HCT116 (cell line): ENCODE measurements around the gene TGDS. TPM values are rescaled to one million over a fixed set of nuclear protein-coding genes. Genes with fewer than 3 reads are reported as not detected.

Source experiments
- ATAC-seq: fragments of 200-7000 bp; cut with Tn5 transposase; 2 replicates; pipeline ENCODE4 v1.9.1; 2020; ENCODE audit warnings: mild to moderate bottlenecking, moderate library complexity
- BruUV-seq: library from RNA; stranded (reverse); fragments of 400-500 nt; replicated peaks from 2 replicates; lab custom pipeline; 2021; lab: Mats Ljungman, UMichigan
- CTCF ChIA-PET: fragments of 300-600 bp; sonication (Branson Sonifier 250); formaldehyde crosslinking; loops from one replicate; lab custom pipeline; 2021; ENCODE audit warnings: antibody characterized with exemption; lab: Charles Lee
- POLR2A ChIA-PET: fragments of 300-600, 350-600 bp; sonication (Branson Sonifier 250); formaldehyde crosslinking; loops from one replicate; lab custom pipeline; 2021; ENCODE audit warnings: antibody characterized with exemption; lab: Charles Lee
- RAD21 ChIA-PET, 2 experiments: fragments of 300-600 bp; sonication (Branson Sonifier 250); formaldehyde crosslinking; loops; one replicate each; lab custom pipeline; 2023; ENCODE audit warnings: low total read pairs in 2 of 2; ENCODE audit not compliant: uncharacterized antibody in 2 of 2, unreplicated experiment in 2 of 2, low non-redundant PET in 1 of 2; lab: Charles Lee
- DNase-seq: peaks from one replicate; pipeline ENCODE4 v3.0.0-alpha.2; 2010; ENCODE audit warnings: low read depth, low spot score
- H2AFZ ChIP-seq: fragments of 200-600 bp; shearing (Covaris generic), sonication (generic); 2 replicates; pipeline ENCODE4 v1.6.1; 2017; ENCODE audit warnings: low read depth, mixed run types, mixed read lengths, antibody characterized with exemption, low read length; ENCODE audit not compliant: poor library complexity, severe bottlenecking
- H3K27ac ChIP-seq: 2 replicates; pipeline ENCODE4 v1.5.1; 2012; ENCODE audit warnings: low read depth, low read length
- H3K27me3 ChIP-seq: fragments of 200-600 bp; sonication (generic); 2 replicates; pipeline ENCODE4 v1.6.1; 2016; ENCODE audit warnings: mixed run types, low read length, mixed read lengths; ENCODE audit not compliant: insufficient read depth
- H3K36me3 ChIP-seq, 2 experiments: fragments of 200-500 bp in 1 of 2; fragments of 200-600 bp in 1 of 2; sonication (Bioruptor generic) in 1 of 2; sonication (generic) in 1 of 2; 2 replicates each; pipeline versions ENCODE4 v1.5.1 to v1.6.1; 2014 to 2016; ENCODE audit warnings: low read length in 2 of 2, inconsistent platforms in 1 of 2, mixed read lengths in 1 of 2, mixed run types in 1 of 2; ENCODE audit not compliant: insufficient read depth in 2 of 2, control insufficient read depth in 1 of 2
- H3K4me1 ChIP-seq, 2 experiments: fragments of 200-600 bp in 1 of 2; sonication (generic) in 1 of 2; 2 replicates each; pipeline versions ENCODE4 v1.5.1 to v1.6.1; 2012 to 2017; ENCODE audit warnings: low read length in 2 of 2, inconsistent platforms in 1 of 2, mild to moderate bottlenecking in 1 of 2, mixed read lengths in 1 of 2, mixed run types in 1 of 2, moderate library complexity in 1 of 2; ENCODE audit not compliant: insufficient read depth in 2 of 2, control insufficient read depth in 1 of 2
- H3K4me2 ChIP-seq: fragments of 200-600 bp; sonication (generic); 2 replicates; pipeline ENCODE4 v1.6.1; 2017; ENCODE audit warnings: mixed run types, low read length, mixed read lengths
- H3K4me3 ChIP-seq, 2 experiments: fragments of 200-600 bp in 1 of 2; sonication (generic) in 1 of 2; replicated peaks in 1 of 2; 2 replicates each; pipeline ENCODE4 v1.5.1; 2011 to 2016; ENCODE audit warnings: low read length in 2 of 2, control low read depth in 1 of 2, low read depth in 1 of 2, mild to moderate bottlenecking in 1 of 2, mixed read lengths in 1 of 2, mixed run types in 1 of 2
- H3K79me2 ChIP-seq: fragments of 200-600 bp; sonication (generic); 2 replicates; pipeline ENCODE4 v1.6.1; 2017; ENCODE audit warnings: mild to moderate bottlenecking, mixed run types, low read length, moderate library complexity, mixed read lengths; ENCODE audit not compliant: insufficient read depth
- H3K9ac ChIP-seq: fragments of 200-600 bp; sonication (generic); 2 replicates; pipeline ENCODE4 v1.6.1; 2016; ENCODE audit warnings: low read length, mixed read lengths
- H3K9me2 ChIP-seq: fragments of 200-600 bp; sonication (generic), shearing (Covaris generic); 2 replicates; pipeline ENCODE4 v1.6.1; 2017; ENCODE audit warnings: mixed run types, mild to moderate bottlenecking, moderate library complexity; ENCODE audit not compliant: insufficient read depth
- H3K9me3 ChIP-seq, 2 experiments: fragments of 200-500 bp in 1 of 2; fragments of 200-600 bp in 1 of 2; sonication (Bioruptor generic) in 1 of 2; sonication (generic) in 1 of 2; 2 replicates each; pipeline ENCODE4 v1.6.1; 2014 to 2017; ENCODE audit warnings: low read length in 2 of 2, mixed read lengths in 2 of 2, inconsistent platforms in 1 of 2, low read depth in 1 of 2, mild to moderate bottlenecking in 1 of 2, mixed run types in 1 of 2, moderate library complexity in 1 of 2; ENCODE audit not compliant: control insufficient read depth in 1 of 2, insufficient read depth in 1 of 2
- H4K20me1 ChIP-seq: fragments of 200-600 bp; sonication (generic), shearing (Covaris generic); 2 replicates; pipeline ENCODE4 v1.6.1; 2017; ENCODE audit warnings: mixed run types, mild to moderate bottlenecking, moderate library complexity; ENCODE audit not compliant: insufficient read depth
- ATF3 ChIP-seq: IDR thresholded peaks from 2 replicates; pipeline ENCODE4 v1.6.1; 2012
- CEBPB ChIP-seq: IDR thresholded peaks from 2 replicates; pipeline ENCODE4 v1.6.1; 2012; ENCODE audit warnings: low read depth
- CTCF ChIP-seq, 3 experiments: fragments of 200-600 bp in 1 of 3; sonication (generic) in 1 of 3; IDR thresholded peaks in 2 of 3; conservative IDR thresholded peaks in 1 of 3; 2 replicates each; pipeline ENCODE4 v1.5.1; 2012 to 2017; ENCODE audit warnings: low read depth in 2 of 3, low read length in 2 of 3, antibody characterized with exemption in 1 of 3, borderline replicate concordance in 1 of 3, control low read depth in 1 of 3, mild to moderate bottlenecking in 1 of 3, mixed read lengths in 1 of 3, mixed run types in 1 of 3, moderate library complexity in 1 of 3; ENCODE audit not compliant: insufficient read depth in 1 of 3
- EGR1 ChIP-seq: IDR thresholded peaks from 2 replicates; pipeline ENCODE4 v1.6.1; 2012; ENCODE audit warnings: low read depth
- FOSL1 ChIP-seq: IDR thresholded peaks from 2 replicates; pipeline ENCODE4 v1.6.1; 2012; ENCODE audit warnings: low read depth
- MAX ChIP-seq: IDR thresholded peaks from 2 replicates; pipeline ENCODE4 v1.6.1; 2012
- POLR2AphosphoS5 ChIP-seq: IDR thresholded peaks from 2 replicates; pipeline ENCODE4 v1.6.1; 2011; ENCODE audit warnings: mild to moderate bottlenecking, low read depth, low read length, moderate library complexity
- SRF ChIP-seq: IDR thresholded peaks from 2 replicates; pipeline ENCODE4 v1.6.1; 2012; ENCODE audit warnings: low read depth
- TCF7L2 ChIP-seq: IDR thresholded peaks from 2 replicates; pipeline ENCODE4 v1.7.0; 2011; ENCODE audit warnings: borderline replicate concordance, inconsistent platforms; ENCODE audit not compliant: insufficient read depth, insufficient read length; ENCODE audit errors: extremely low read depth
- ZFX ChIP-seq: fragments of 450-650 bp; IDR thresholded peaks from 2 replicates; pipeline ENCODE4 v1.6.1; 2017
- ZNF274 ChIP-seq: fragments of 200-500 bp; sonication (Bioruptor generic); IDR thresholded peaks from 2 replicates; pipeline ENCODE4 v1.6.1; 2014; ENCODE audit warnings: mild to moderate bottlenecking, low read depth, low read length, inconsistent platforms
- intact Hi-C: fragments of 100-400 bp; cut with micrococcal nuclease; formaldehyde crosslinking; loops from 2 replicates; pipeline ENCODE4 v1.10.0; 2022
- total RNA-seq: library from RNA; stranded (reverse); gene quantifications from one replicate; pipeline ENCODE4 v1.2.1, GENCODE V29; 2021; ENCODE audit not compliant: unreplicated experiment

Gene TGDS
- total RNA-seq, 1 experiment from 2014 or later: 16.9 TPM

- no peak for ATAC-seq
- Histone ChIP-seq H3K4me1 (peaks cover 0 to 12% of the 10 kb centered on the region in 2 experiments; a peak in 2 of 4 replicates), H3K27me3 (no peaks in the 10 kb centered on the region), H2AFZ (no peak overlapping the region), H3K79me2 (no peaks in the 10 kb centered on the region), H3K9ac (no peak overlapping the region), H3K4me3 (no peak overlapping the region), H3K27ac (no peak overlapping the region), H3K36me3 (no peaks in the 10 kb centered on the region), H3K9me3 (no peaks in the 10 kb centered on the region), H4K20me1 (no peaks in the 10 kb centered on the region), H3K9me2 (no peaks in the 10 kb centered on the region), H3K4me2 (no peak overlapping the region)
- intact Hi-C loops: no loop called here
- no peak for DNase-seq
- TF ChIP-seq SRF: no peak
- no peak for TF ChIP-seq ATF3
- TF ChIP-seq CTCF (IDR thresholded peaks at IDR 0.05 in 2 of 3, conservative IDR thresholded peaks at IDR 0.05 in 1 of 3; ENCODE audit: borderline replicate concordance in 1 of 3, insufficient read depth in 1 of 3, low read depth in 2 of 3, low read length in 2 of 3): no peak
- TF ChIP-seq CEBPB: no peak
- TF ChIP-seq POLR2AphosphoS5: no peak
- no peak for TF ChIP-seq ZNF274
- TF ChIP-seq FOSL1: no peak
- TF ChIP-seq EGR1: no peak
- no peak for TF ChIP-seq TCF7L2
- no peak for TF ChIP-seq MAX
- TF ChIP-seq ZFX: no peak
- RAD21 ChIA-PET: no interaction called here
- no TSS peak for BruUV-seq
- POLR2A ChIA-PET: no interaction called here
- CTCF ChIA-PET: no interaction called here
Measured at GRCh38 chr13:94553766-94554165, 42.2 kb downstream of the TGDS start.
